ENCODE data around the gene PARVA.

PARVA gene

DNA sequence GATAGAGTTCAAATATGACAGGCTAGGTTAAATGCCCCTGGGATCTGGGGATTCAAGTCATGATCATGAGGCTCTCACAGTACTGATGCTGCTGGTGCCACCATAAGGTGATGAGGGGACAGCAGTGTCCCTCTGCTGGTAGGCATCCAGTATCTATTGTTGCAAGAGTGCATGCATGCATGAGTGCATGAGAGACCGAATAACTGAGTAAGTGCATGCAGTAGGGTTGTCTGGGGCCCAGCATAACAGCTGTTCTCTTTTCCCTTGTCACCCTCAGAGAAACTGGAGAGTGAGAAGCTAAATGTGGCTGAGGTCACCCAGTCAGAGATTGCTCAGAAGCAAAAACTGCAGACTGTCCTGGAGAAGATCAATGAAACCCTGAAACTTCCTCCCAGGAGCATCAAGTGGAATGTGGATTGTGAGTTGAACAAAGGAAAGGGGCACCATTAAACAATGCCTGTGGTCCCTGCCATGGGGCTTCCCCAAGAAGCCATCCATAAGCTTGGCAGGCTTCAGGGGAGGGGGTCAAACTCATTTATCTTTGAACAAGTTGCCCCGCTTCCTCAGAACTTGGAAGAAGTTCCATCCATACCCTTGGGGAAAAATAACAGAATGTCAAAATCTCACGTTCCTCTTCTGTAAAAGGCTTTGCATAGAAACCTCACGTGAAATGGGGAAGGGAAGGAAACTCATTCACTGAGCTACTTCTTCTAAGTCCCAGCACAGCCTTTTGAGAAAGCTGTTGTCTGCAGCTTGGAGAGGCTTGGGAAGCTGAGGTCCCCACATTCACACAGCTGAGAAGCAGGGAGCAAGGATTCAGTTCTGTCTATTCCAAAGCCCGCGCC is 119.0 kb downstream of the PARVA start:
- Histone ChIP-seq H3K27ac (no peak overlapping the region), H3K4me3 (ENCODE audit: low read depth, low read length) (no peak overlapping the region), H3K36me3 (replicated peaks) (peaks cover 20% of the 10 kb centered on the region), H3K27me3 (replicated peaks) (no peaks in the 10 kb centered on the region)
- TF ChIP-seq, protein P1, sequence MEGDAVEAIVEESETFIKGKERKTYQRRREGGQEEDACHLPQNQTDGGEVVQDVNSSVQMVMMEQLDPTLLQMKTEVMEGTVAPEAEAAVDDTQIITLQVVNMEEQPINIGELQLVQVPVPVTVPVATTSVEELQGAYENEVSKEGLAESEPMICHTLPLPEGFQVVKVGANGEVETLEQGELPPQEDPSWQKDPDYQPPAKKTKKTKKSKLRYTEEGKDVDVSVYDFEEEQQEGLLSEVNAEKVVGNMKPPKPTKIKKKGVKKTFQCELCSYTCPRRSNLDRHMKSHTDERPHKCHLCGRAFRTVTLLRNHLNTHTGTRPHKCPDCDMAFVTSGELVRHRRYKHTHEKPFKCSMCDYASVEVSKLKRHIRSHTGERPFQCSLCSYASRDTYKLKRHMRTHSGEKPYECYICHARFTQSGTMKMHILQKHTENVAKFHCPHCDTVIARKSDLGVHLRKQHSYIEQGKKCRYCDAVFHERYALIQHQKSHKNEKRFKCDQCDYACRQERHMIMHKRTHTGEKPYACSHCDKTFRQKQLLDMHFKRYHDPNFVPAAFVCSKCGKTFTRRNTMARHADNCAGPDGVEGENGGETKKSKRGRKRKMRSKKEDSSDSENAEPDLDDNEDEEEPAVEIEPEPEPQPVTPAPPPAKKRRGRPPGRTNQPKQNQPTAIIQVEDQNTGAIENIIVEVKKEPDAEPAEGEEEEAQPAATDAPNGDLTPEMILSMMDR (IDR thresholded peaks at IDR 0.05; ENCODE audit: low read depth, low read length, missing control alignments), result peak; percentile 48
- in situ Hi-C loops (cut with HindIII; ENCODE audit: low pct_ligation_motif_present, low sequenced_read_pairs), result no loop called here
- DNase-seq, result no peak

DNA sequence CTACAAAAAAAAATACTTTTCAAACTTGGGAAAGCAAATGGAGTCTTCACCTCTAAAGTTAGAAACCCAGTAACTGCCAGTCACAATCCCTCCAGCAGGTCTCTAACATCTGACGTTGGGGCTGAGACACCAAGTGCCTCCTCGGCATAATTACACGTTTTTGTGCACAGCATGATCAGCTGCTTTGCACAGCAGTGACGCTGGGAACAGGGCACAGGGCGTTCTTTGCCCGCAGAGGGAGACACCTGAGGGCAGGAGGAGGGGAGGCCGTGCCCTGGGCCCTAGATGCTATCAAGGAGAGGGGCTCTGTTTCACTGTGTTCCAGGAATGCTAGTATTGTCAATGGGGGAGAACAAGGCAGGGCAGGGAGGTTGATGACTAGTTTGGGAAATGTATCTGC is 120.1 kb downstream of the PARVA start:
- Histone ChIP-seq H3K36me3 (replicated peaks) (peaks cover 20% of the 10 kb centered on the region), H3K27me3 (replicated peaks) (no peaks in the 10 kb centered on the region), H3K27ac (no peak overlapping the region), H3K4me3 (ENCODE audit: low read depth, low read length) (no peak overlapping the region)
- no peak for DNase-seq
- TF ChIP-seq, protein P1 (IDR thresholded peaks at IDR 0.05; ENCODE audit: low read depth, low read length, missing control alignments), result no peak
- in situ Hi-C loops (cut with HindIII; ENCODE audit: low pct_ligation_motif_present, low sequenced_read_pairs), result no loop called here

DNA sequence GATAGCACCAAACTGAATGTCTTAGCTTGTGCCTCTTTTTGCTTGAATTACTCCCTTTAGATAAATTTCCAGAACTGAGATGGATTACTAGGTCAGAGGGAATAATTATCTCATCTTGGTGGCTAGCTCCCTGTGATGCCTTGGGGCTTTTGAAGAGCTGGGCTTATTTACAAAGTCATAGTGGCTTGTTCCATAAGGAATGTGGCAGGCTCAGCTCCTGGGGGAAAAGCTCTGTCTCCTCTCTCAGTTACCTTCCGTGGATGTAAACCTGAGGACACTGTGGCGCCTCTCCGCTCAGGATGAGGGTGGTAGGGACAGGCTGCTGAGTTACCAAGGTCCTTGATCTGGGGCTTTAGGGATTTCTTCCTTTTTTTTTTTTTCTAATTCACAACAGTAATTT is 121.7 kb downstream of the PARVA start:
- in situ Hi-C loops (cut with HindIII; ENCODE audit: low pct_ligation_motif_present, low sequenced_read_pairs), result no loop called here
- Histone ChIP-seq H3K27ac (no peak overlapping the region), H3K36me3 (replicated peaks) (peaks cover 20% of the 10 kb centered on the region), H3K4me3 (ENCODE audit: low read depth, low read length) (no peak overlapping the region), H3K27me3 (replicated peaks) (no peaks in the 10 kb centered on the region)
- TF ChIP-seq, protein P1 (IDR thresholded peaks at IDR 0.05; ENCODE audit: low read depth, low read length, missing control alignments), result no peak
- no peak for DNase-seq

DNA sequence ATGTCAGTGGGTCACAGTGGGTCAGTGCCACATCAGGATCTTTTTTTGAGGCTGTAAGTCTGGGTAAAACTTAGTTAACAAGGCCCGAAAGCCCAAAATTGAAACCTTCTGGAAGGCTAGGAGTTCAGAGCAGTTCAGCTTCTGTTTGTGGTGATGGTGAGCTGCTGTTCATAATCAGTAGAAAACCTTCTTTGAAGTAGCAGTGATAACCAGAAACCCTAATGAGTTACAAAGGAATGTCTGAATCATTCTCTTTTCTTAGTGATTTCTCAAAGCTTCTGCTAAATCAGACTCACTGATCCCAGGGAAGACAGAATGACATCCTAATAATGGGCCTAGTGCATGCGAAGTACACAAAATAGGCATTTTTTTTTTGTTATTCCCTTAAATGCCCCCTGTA is 124.7 kb downstream of the PARVA start:
- H3K27me3 ChIP-seq (replicated peaks), result no peaks in the 10 kb centered on the region
- no peak overlapping the region for H3K4me3 ChIP-seq (ENCODE audit: low read depth, low read length)
- DNase-seq, result no peak
- H3K36me3 ChIP-seq (replicated peaks), result peaks cover 29% of the 10 kb centered on the region
- in situ Hi-C loops (cut with HindIII; ENCODE audit: low pct_ligation_motif_present, low sequenced_read_pairs), result no loop called here
- TF ChIP-seq, protein P1 (IDR thresholded peaks at IDR 0.05; ENCODE audit: low read depth, low read length, missing control alignments), result no peak
- H3K27ac ChIP-seq, result no peak overlapping the region

DNA sequence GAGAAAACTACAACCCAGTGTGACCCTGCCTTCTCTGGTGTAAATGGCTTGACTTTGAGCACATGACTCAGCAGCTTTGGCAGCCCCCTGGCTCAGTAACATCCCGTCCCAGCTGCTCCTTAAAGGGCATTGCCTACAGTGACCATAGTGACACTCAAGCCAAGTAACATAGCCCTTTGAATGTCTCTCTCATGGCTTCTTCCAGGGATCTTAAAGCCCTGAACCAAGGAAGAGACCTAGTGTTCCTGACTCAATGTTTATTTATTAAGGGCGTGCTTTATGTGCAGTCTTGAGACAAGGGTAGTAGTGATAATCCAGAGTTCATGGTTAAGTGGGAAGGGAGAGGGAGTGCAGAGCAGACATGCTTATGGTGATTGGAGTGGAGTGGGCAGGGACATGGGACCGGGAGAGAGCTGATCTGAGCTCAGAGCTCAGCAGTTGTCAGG is 125.7 kb downstream of the PARVA start:
- Histone ChIP-seq H3K27me3 (replicated peaks) (no peaks in the 10 kb centered on the region), H3K36me3 (replicated peaks) (peaks cover 24% of the 10 kb centered on the region), H3K4me3 (ENCODE audit: low read depth, low read length) (no peak overlapping the region), H3K27ac (peak overlapping the region; percentile 5)
- TF ChIP-seq, protein P1 (IDR thresholded peaks at IDR 0.05; ENCODE audit: low read depth, low read length, missing control alignments), result no peak
- peak; percentile 37 for DNase-seq
- in situ Hi-C loops (cut with HindIII; ENCODE audit: low pct_ligation_motif_present, low sequenced_read_pairs), result no loop called here

All from brain microvascular endothelial cell (primary cell).